HCT116 (cell line): Measurements from ENCODE around the gene CMIP. TPM values are rescaled to one million over a fixed set of nuclear protein-coding genes. Genes with fewer than 3 reads are reported as not detected.
A peak's percentile ranks its signal among the peaks of the same experiment; 100 is the strongest.

ENCODE experiments used
- ATAC-seq: fragments of 200-7000 bp; cut with Tn5 transposase; 2 replicates; pipeline ENCODE4 v1.9.1; 2020; ENCODE audit warnings: mild to moderate bottlenecking, moderate library complexity
- BruUV-seq: library from RNA; stranded (reverse); fragments of 400-500 nt; replicated peaks from 2 replicates; lab custom pipeline; 2021; lab: Mats Ljungman, UMichigan
- CTCF ChIA-PET: fragments of 300-600 bp; sonication (Branson Sonifier 250); formaldehyde crosslinking; loops from one replicate; lab custom pipeline; 2021; ENCODE audit warnings: antibody characterized with exemption; lab: Charles Lee
- POLR2A ChIA-PET: fragments of 300-600, 350-600 bp; sonication (Branson Sonifier 250); formaldehyde crosslinking; loops from one replicate; lab custom pipeline; 2021; ENCODE audit warnings: antibody characterized with exemption; lab: Charles Lee
- RAD21 ChIA-PET, 2 experiments: fragments of 300-600 bp; sonication (Branson Sonifier 250); formaldehyde crosslinking; loops; one replicate each; lab custom pipeline; 2023; ENCODE audit warnings: low total read pairs in 2 of 2; ENCODE audit not compliant: uncharacterized antibody in 2 of 2, unreplicated experiment in 2 of 2, low non-redundant PET in 1 of 2; lab: Charles Lee
- DNase-seq: peaks from one replicate; pipeline ENCODE4 v3.0.0-alpha.2; 2010; ENCODE audit warnings: low read depth, low spot score
- H2AFZ ChIP-seq: fragments of 200-600 bp; shearing (Covaris generic), sonication (generic); 2 replicates; pipeline ENCODE4 v1.6.1; 2017; ENCODE audit warnings: low read depth, mixed run types, mixed read lengths, antibody characterized with exemption, low read length; ENCODE audit not compliant: poor library complexity, severe bottlenecking
- H3K27ac ChIP-seq: 2 replicates; pipeline ENCODE4 v1.5.1; 2012; ENCODE audit warnings: low read depth, low read length
- H3K27me3 ChIP-seq: fragments of 200-600 bp; sonication (generic); 2 replicates; pipeline ENCODE4 v1.6.1; 2016; ENCODE audit warnings: mixed run types, low read length, mixed read lengths; ENCODE audit not compliant: insufficient read depth
- H3K36me3 ChIP-seq, 2 experiments: fragments of 200-500 bp in 1 of 2; fragments of 200-600 bp in 1 of 2; sonication (Bioruptor generic) in 1 of 2; sonication (generic) in 1 of 2; 2 replicates each; pipeline versions ENCODE4 v1.5.1 to v1.6.1; 2014 to 2016; ENCODE audit warnings: low read length in 2 of 2, inconsistent platforms in 1 of 2, mixed read lengths in 1 of 2, mixed run types in 1 of 2; ENCODE audit not compliant: insufficient read depth in 2 of 2, control insufficient read depth in 1 of 2
- H3K4me1 ChIP-seq, 2 experiments: fragments of 200-600 bp in 1 of 2; sonication (generic) in 1 of 2; 2 replicates each; pipeline versions ENCODE4 v1.5.1 to v1.6.1; 2012 to 2017; ENCODE audit warnings: low read length in 2 of 2, inconsistent platforms in 1 of 2, mild to moderate bottlenecking in 1 of 2, mixed read lengths in 1 of 2, mixed run types in 1 of 2, moderate library complexity in 1 of 2; ENCODE audit not compliant: insufficient read depth in 2 of 2, control insufficient read depth in 1 of 2
- H3K4me2 ChIP-seq: fragments of 200-600 bp; sonication (generic); 2 replicates; pipeline ENCODE4 v1.6.1; 2017; ENCODE audit warnings: mixed run types, low read length, mixed read lengths
- H3K4me3 ChIP-seq, 2 experiments: fragments of 200-600 bp in 1 of 2; sonication (generic) in 1 of 2; replicated peaks in 1 of 2; 2 replicates each; pipeline ENCODE4 v1.5.1; 2011 to 2016; ENCODE audit warnings: low read length in 2 of 2, control low read depth in 1 of 2, low read depth in 1 of 2, mild to moderate bottlenecking in 1 of 2, mixed read lengths in 1 of 2, mixed run types in 1 of 2
- H3K79me2 ChIP-seq: fragments of 200-600 bp; sonication (generic); 2 replicates; pipeline ENCODE4 v1.6.1; 2017; ENCODE audit warnings: mild to moderate bottlenecking, mixed run types, low read length, moderate library complexity, mixed read lengths; ENCODE audit not compliant: insufficient read depth
- H3K9ac ChIP-seq: fragments of 200-600 bp; sonication (generic); 2 replicates; pipeline ENCODE4 v1.6.1; 2016; ENCODE audit warnings: low read length, mixed read lengths
- H3K9me2 ChIP-seq: fragments of 200-600 bp; sonication (generic), shearing (Covaris generic); 2 replicates; pipeline ENCODE4 v1.6.1; 2017; ENCODE audit warnings: mixed run types, mild to moderate bottlenecking, moderate library complexity; ENCODE audit not compliant: insufficient read depth
- H3K9me3 ChIP-seq, 2 experiments: fragments of 200-500 bp in 1 of 2; fragments of 200-600 bp in 1 of 2; sonication (Bioruptor generic) in 1 of 2; sonication (generic) in 1 of 2; 2 replicates each; pipeline ENCODE4 v1.6.1; 2014 to 2017; ENCODE audit warnings: low read length in 2 of 2, mixed read lengths in 2 of 2, inconsistent platforms in 1 of 2, low read depth in 1 of 2, mild to moderate bottlenecking in 1 of 2, mixed run types in 1 of 2, moderate library complexity in 1 of 2; ENCODE audit not compliant: control insufficient read depth in 1 of 2, insufficient read depth in 1 of 2
- H4K20me1 ChIP-seq: fragments of 200-600 bp; sonication (generic), shearing (Covaris generic); 2 replicates; pipeline ENCODE4 v1.6.1; 2017; ENCODE audit warnings: mixed run types, mild to moderate bottlenecking, moderate library complexity; ENCODE audit not compliant: insufficient read depth
- ATF3 ChIP-seq: IDR thresholded peaks from 2 replicates; pipeline ENCODE4 v1.6.1; 2012
- CBX3 ChIP-seq: IDR thresholded peaks from 2 replicates; pipeline ENCODE4 v1.6.1; 2012; ENCODE audit warnings: low read depth
- CEBPB ChIP-seq: IDR thresholded peaks from 2 replicates; pipeline ENCODE4 v1.6.1; 2012; ENCODE audit warnings: low read depth
- CTCF ChIP-seq, 3 experiments: fragments of 200-600 bp in 1 of 3; sonication (generic) in 1 of 3; IDR thresholded peaks in 2 of 3; conservative IDR thresholded peaks in 1 of 3; 2 replicates each; pipeline ENCODE4 v1.5.1; 2012 to 2017; ENCODE audit warnings: low read depth in 2 of 3, low read length in 2 of 3, antibody characterized with exemption in 1 of 3, borderline replicate concordance in 1 of 3, control low read depth in 1 of 3, mild to moderate bottlenecking in 1 of 3, mixed read lengths in 1 of 3, mixed run types in 1 of 3, moderate library complexity in 1 of 3; ENCODE audit not compliant: insufficient read depth in 1 of 3
- EGR1 ChIP-seq: IDR thresholded peaks from 2 replicates; pipeline ENCODE4 v1.6.1; 2012; ENCODE audit warnings: low read depth
- ELF1 ChIP-seq: IDR thresholded peaks from 2 replicates; pipeline ENCODE4 v1.6.1; 2012; ENCODE audit warnings: low read depth, borderline replicate concordance
- EZH2phosphoT487 ChIP-seq: fragments of 200-600 bp; IDR thresholded peaks from 2 replicates; pipeline ENCODE4 v1.6.1; 2018; ENCODE audit warnings: antibody characterized with exemption, borderline replicate concordance
- FOSL1 ChIP-seq: IDR thresholded peaks from 2 replicates; pipeline ENCODE4 v1.6.1; 2012; ENCODE audit warnings: low read depth
- JUND ChIP-seq: IDR thresholded peaks from 2 replicates; pipeline ENCODE4 v1.6.1; 2012
- MAX ChIP-seq: IDR thresholded peaks from 2 replicates; pipeline ENCODE4 v1.6.1; 2012
- POLR2A ChIP-seq: IDR thresholded peaks from 2 replicates; pipeline ENCODE4 v1.7.0; 2011; ENCODE audit warnings: borderline replicate concordance; ENCODE audit not compliant: insufficient read depth, insufficient read length; ENCODE audit errors: extremely low read depth
- POLR2AphosphoS5 ChIP-seq: IDR thresholded peaks from 2 replicates; pipeline ENCODE4 v1.6.1; 2011; ENCODE audit warnings: mild to moderate bottlenecking, low read depth, low read length, moderate library complexity
- RAD21 ChIP-seq: IDR thresholded peaks from 2 replicates; pipeline ENCODE4 v1.6.1; 2012; ENCODE audit warnings: low read depth, mild to moderate bottlenecking
- SIN3A ChIP-seq: IDR thresholded peaks from 2 replicates; pipeline ENCODE4 v1.6.1; 2012; ENCODE audit warnings: low read depth
- SP1 ChIP-seq: IDR thresholded peaks from 2 replicates; pipeline ENCODE4 v1.6.1; 2012; ENCODE audit warnings: low read depth
- TCF7L2 ChIP-seq: IDR thresholded peaks from 2 replicates; pipeline ENCODE4 v1.7.0; 2011; ENCODE audit warnings: borderline replicate concordance, inconsistent platforms; ENCODE audit not compliant: insufficient read depth, insufficient read length; ENCODE audit errors: extremely low read depth
- YY1 ChIP-seq: IDR thresholded peaks from 2 replicates; pipeline ENCODE4 v1.6.1; 2011; ENCODE audit warnings: low read length, low read depth, moderate library complexity, mild to moderate bottlenecking; ENCODE audit not compliant: insufficient replicate concordance; ENCODE audit errors: extremely low read depth
- ZBTB33 ChIP-seq: IDR thresholded peaks from 2 replicates; pipeline ENCODE4 v1.6.1; 2011; ENCODE audit warnings: mild to moderate bottlenecking, low read length, moderate library complexity; ENCODE audit not compliant: insufficient replicate concordance; ENCODE audit errors: extremely low read depth
- ZFX ChIP-seq: fragments of 450-650 bp; IDR thresholded peaks from 2 replicates; pipeline ENCODE4 v1.6.1; 2017
- ZNF274 ChIP-seq: fragments of 200-500 bp; sonication (Bioruptor generic); IDR thresholded peaks from 2 replicates; pipeline ENCODE4 v1.6.1; 2014; ENCODE audit warnings: mild to moderate bottlenecking, low read depth, low read length, inconsistent platforms
- intact Hi-C: fragments of 100-400 bp; cut with micrococcal nuclease; formaldehyde crosslinking; loops from 2 replicates; pipeline ENCODE4 v1.10.0; 2022
- total RNA-seq: library from RNA; stranded (reverse); gene quantifications from one replicate; pipeline ENCODE4 v1.2.1, GENCODE V29; 2021; ENCODE audit not compliant: unreplicated experiment

The CMIP gene
- total RNA-seq, 1 experiment from 2014 or later: 64.6 TPM

GRCh38 chr16:81481207-81481821 is 36.7 kb downstream of the CMIP start:
- no peak for ATAC-seq
- Histone ChIP-seq H3K4me2 (peak overlapping the region; percentile 27), H2AFZ (no peak overlapping the region), H3K4me1 (peaks cover 16 to 65% of the 10 kb centered on the region in 2 experiments; a peak in 3 of 4 replicates), H3K27me3 (no peaks in the 10 kb centered on the region), H3K79me2 (peaks cover 96% of the 10 kb centered on the region), H3K36me3 (peaks cover 2 to 3% of the 10 kb centered on the region in 2 experiments; a peak in 1 of 4 replicates), H3K4me3 (no peak overlapping the region), H3K9me2 (no peaks in the 10 kb centered on the region), H3K27ac (no peak overlapping the region), H4K20me1 (peaks cover 4% of the 10 kb centered on the region; the same call in 1 of the 2 replicates), H3K9me3 (no peaks in the 10 kb centered on the region), H3K9ac (peak overlapping the region; percentile 14)
- TF ChIP-seq MAX (no peak), ATF3 (no peak), ZBTB33 (no peak), ZFX (no peak), CBX3 (no peak), SP1 (no peak), POLR2A (no peak), CTCF (IDR thresholded peaks at IDR 0.05 in 2 of 3, conservative IDR thresholded peaks at IDR 0.05 in 1 of 3; ENCODE audit: borderline replicate concordance in 1 of 3, insufficient read depth in 1 of 3, low read depth in 2 of 3, low read length in 2 of 3) (no peak), JUND (no peak), TCF7L2 (no peak), EGR1 (no peak), EZH2phosphoT487 (no peak), YY1 (no peak), FOSL1 (no peak), ELF1 (no peak), CEBPB (no peak), RAD21 (no peak), SIN3A (no peak), POLR2AphosphoS5 (no peak), ZNF274 (no peak)
- intact Hi-C loops: no loop called here
- ChIA-PET RAD21 (no interaction called here), POLR2A (interaction anchor here (0.7 to 1.2 kb wide), 3 partner anchors 12 to 209 kb away, joined by 3 read pairs; no protein-coding TSS in a partner anchor), CTCF (no interaction called here)
- DNase-seq: no peak
- no TSS peak for BruUV-seq
